HG03457 (cell line): ENCODE results near the gene ID4.
"Not testable (repeated sequence)": the region's sequence is repeated elsewhere in the genome, so short reads cannot be mapped to it uniquely, and the experiment has no call there.

Experiments used
- ATAC-seq: cut with Tn5 transposase; IDR thresholded peaks from one replicate; pipeline ENCODE4 v1.9.1; 2021; ENCODE audit warnings: moderate number of reproducible peaks; ENCODE audit not compliant: unreplicated experiment

Gene ID4

DNA sequence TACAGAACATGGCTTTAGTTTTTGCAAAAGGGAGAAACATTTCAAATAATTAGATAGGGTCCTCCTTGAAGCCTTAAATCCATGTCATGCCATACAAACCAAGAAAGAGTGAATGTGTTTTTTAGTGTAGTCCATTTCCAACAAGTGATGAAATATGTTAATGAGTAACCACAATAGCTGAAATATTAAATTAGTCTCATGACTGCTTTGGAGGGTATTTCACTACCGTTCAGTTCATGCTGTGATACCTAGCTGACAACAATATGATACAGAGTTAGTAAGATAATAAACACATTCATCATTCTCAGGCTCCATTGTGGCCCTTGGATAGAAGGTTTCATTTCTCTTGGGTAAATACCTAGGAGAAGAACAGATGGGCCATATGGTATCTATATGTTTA is 5.8 kb upstream of the ID4 start:
- ATAC-seq = no peak

DNA sequence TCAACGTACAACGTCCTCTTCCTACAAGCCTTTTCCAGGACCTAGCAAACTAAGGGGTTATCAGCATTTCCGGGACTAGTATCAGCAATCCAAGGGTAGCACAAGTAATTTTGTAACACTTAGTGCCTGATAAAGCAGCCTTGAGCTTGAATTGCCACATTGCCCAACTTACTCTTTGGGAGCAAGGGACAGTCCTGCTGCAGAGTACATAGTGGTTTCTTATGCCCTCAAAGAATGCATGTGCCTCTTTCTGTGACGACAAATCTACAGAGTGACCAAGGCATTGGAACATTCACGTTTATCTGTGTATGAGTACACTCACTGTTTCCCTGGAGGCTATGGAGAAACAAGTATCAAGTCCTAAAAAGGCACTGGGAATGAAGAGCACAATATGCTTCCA is 3.2 kb upstream of the ID4 start:
- no peak for ATAC-seq

DNA sequence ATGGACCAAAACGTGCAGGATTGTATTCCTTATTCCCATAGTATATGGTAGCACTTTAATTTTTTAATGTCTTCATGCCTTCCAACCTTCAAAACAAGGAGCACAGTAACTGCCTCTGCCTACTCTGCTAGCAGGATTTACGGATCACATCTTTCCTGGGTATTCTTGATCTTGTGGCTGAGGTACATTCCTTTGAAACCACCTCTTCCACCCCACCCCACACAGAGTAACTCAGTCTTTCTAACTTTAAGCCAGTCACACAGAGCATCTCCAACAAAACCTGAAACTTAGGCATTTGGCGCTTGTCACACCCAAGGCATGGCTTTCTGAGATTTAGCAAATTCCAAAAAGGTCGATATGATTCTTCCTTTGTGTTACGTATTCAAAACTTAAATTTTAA is 2.3 kb upstream of the ID4 start:
- ATAC-seq = no peak

DNA sequence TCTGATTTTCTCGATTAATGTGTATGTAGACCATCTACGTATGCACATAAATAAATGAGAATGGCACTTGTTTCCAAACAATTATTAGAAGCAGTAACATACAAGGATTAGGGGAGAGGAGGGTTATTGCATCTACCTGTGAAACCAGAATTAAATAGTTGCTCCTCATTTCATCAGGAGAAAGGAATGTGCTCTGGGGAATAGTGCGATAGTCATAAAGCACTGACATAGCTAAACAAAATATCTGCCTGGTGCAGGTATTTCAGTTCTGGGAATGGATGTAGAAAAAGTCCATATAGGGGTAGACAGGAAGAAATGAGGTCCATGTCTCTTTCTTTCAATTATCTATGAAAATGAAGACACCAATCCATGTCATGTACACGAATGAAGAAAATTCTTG is 1.6 kb upstream of the ID4 start:
- no peak for ATAC-seq

- no peak for ATAC-seq
Measured at GRCh38 chr6:19837511-19838441, 606 bp downstream of the ID4 start.

DNA sequence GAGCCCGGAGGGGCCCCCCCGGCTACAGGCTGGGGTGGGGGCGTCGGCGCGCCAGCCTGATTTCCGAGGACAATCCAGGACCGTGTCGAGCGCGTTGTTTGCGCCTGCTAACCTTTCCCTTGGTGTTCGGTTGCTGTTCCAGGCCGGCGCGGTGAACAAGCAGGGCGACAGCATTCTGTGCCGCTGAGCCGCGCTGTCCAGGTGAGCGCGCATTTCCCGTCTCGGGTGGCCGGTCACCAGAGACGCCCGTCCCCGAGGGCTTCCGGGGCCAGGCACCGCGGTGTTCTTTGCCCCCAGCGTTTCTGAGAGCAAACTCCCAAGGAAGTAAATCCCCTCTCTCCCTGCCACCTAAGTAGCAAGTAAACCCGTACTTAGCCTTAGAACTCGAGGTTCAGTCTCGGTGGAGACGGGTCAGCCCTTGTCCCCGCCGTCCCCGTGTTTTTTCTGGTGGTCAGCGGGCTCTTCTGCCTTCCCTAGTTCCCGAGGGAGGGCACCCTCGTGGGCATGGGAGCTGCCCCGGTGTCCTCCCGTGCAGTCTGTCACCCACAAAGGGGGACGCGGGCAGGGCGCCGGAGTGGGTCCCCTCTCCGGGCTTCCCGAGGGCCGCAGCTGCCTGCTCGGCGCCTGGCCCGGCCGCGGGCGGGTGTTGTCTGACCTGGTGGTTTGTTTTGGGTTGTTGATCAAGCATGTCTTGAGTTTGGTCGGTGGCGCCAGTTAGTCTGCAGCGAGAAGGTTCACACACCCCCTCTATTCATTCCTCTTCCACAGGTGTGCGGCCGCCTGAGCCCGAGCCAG is 1.5 kb downstream of the ID4 start:
- no peak for ATAC-seq

- no peak for ATAC-seq
Measured at GRCh38 chr6:19839237-19839546, 2.0 kb downstream of the ID4 start.

DNA sequence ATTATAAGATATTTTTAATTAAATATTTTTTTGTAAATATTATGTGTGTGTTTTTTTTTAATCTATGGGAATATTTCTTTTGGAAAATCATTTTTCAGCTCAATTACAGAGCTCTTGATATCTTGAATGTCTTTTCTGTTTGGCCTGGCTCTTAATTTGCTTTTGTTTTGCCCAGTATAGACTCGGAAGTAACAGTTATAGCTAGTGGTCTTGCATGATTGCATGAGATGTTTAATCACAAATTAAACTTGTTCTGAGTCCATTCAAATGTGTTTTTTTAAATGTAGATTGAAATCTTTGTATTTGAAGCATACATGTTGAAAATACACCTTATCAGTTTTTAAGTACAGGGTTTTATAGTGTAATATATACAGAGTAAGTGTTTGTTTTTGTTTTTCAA is 2.6 kb downstream of the ID4 start:
- no peak for ATAC-seq

GRCh38 chr6:19841181-19841580 is 4.0 kb downstream of the ID4 start:
- ATAC-seq = no peak

DNA sequence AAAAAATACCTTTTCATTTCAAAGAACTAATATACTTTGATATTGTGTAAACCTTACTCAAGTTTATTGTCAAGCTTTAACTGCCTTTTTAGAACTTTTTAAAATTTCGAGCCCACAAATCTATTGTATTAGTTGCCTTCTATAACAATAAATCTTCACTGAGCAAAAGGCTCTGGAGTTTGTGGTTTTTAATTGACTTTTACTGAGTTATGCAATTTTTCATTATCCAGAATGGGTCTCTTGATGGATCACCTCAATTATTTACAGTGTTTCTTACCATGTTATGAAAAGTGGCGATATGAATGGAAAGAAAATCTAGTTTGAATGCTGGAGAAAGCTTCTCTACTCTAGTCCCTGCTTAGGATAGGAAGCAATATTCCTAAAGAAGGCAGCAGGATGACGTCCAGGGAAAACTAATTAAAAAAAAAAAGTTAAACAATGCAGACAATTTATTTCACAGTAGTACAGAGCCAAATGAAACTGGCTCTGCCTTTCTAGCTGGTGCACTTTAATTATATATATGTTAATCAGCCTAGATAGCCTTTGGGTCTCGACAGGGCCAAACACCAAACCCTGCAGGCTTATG is 5.0 kb downstream of the ID4 start:
- no peak for ATAC-seq

GRCh38 chr6:19844689-19845088 is 7.5 kb downstream of the ID4 start:
- no peak for ATAC-seq

- no peak for ATAC-seq
Measured at GRCh38 chr6:19845266-19846041, 8.3 kb downstream of the ID4 start.

DNA sequence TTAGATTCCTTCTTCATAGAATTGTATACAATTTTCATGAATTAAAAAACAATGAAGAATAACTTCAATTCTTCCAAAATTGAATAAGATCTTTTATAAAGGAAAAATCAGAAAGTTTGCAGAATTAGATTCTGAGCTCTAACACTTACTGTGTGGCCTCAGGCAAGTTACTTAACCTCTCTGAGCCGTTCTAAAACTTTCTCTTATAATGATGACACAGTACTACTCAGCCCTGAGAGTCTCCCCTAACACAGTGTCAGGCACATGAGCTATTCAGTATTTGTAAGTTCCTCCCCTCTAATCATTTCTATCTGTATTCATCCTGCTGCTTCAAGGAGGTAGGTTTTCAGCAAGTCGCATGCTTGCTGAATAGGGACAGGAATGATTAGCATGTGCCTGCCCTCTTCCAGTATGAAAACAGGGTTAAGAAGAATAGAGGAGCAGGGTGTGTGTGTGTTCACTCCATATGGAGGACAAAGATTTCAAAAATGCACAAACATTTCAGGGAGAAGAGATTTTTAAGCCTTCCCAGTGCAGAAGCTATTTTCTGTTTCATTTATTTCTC is 11.4 kb downstream of the ID4 start:
- no peak for ATAC-seq

DNA sequence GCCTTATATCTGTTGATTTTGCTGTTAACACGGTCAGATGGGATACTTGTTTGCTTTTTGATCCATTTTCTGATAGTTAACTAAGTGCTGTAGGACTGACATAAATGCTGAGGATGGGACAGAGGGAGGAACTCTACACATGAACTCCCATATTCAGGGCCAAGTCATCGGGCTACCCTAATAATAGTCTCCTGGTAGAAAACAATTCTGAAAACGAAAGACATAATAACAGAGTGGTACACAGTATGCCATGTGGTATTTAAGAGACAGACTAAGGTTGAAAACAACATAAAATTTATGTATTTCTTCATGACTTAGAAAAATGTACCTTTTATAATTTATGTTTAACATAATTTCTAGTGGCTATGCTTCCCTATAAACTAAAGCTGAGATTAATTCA is 12.0 kb downstream of the ID4 start:
- no peak for ATAC-seq

DNA sequence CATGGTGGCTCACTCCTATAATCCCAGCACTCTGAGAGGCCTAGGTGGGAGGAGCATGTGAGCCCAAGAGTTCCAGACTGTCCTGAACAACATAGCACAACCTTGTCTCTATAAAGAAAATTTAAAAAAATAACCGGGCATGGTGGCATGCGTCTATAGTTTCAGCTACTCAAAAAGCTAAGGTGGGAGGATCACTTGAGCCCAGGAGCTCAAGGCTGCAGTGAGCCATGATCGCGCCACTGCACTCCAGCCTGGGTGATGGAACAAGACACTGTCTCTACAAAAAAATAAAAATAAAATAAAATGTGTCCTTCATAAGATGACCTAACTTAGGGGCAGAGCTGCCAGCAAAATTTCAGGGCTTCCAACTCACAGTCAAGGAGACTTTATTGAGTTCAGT is 12.6 kb downstream of the ID4 start:
- no peak for ATAC-seq

- ATAC-seq = no peak
Measured at GRCh38 chr6:19851241-19852089, 14.3 kb downstream of the ID4 start.

DNA sequence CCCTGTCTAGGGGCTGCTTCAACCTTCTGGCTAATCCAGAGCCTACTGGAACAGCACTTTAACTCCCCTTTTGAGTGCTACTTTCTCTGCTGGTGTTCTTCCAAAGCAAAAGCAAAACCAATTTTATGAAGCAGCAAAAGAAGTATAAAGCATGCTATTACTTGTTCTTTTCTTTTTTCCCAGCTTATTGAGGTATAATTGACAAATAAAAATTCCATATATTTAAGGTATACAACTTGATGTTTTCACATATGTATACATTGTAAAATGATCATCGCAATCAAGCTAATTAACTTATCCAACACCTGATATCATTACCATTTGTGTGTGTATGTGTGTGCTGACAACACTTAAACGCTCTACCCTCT is 14.9 kb downstream of the ID4 start:
- no peak for ATAC-seq

DNA sequence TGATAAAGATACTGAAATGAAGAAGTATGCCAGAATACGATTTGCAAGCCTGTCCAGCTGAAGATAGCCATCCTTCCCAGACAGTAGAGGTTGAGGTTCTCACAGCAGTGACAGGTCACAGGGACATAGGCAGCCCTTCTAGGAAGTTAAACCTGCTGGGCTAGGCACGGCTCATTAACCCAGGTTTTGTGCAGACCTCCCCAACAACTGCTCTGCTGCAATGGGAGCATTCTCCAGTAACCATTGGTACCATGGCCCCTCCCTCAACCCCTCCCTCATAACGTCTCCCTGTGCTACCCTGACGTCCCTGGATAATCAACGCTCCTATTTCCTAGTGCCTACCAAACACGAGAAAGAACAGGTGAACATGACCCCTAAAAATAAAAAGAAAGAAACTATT is 15.8 kb downstream of the ID4 start:
- ATAC-seq = no peak

GRCh38 chr6:19854421-19855015 is 17.3 kb downstream of the ID4 start:
- ATAC-seq = not testable (repeated sequence)

GRCh38 chr6:19855536-19855935 is 18.4 kb downstream of the ID4 start:
- no peak for ATAC-seq
